AG08395 (cell line): ENCODE data around the gene NKAIN2.
"Not testable (repeated sequence)": the region's sequence is repeated elsewhere in the genome, so short reads cannot be mapped to it uniquely, and the experiment has no call there.

Experiments used
- DNase-seq: peaks from one replicate; pipeline ENCODE4 v3.0.0; 2012; ENCODE audit warnings: mixed read lengths, low spot score

NKAIN2 gene

DNA sequence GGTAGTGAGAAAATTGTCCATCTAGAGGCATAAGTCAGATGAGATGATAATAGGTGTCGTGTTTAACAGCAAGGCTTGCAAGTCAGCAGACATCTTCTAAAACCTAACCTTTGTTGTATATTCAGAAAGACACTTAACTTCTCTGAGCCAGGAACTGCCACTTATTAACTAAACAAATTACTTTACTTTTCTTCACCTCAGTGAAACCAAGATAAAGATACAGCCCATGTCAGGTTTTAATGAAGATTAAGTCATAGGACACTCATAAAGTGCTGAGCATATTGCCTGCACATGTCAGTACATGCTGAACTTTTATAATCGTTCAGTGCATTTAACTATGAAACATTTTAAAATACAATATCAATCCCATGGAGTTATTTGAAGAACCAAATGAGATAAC is 286.8 kb downstream of the NKAIN2 start:
- DNase-seq = no peak

DNA sequence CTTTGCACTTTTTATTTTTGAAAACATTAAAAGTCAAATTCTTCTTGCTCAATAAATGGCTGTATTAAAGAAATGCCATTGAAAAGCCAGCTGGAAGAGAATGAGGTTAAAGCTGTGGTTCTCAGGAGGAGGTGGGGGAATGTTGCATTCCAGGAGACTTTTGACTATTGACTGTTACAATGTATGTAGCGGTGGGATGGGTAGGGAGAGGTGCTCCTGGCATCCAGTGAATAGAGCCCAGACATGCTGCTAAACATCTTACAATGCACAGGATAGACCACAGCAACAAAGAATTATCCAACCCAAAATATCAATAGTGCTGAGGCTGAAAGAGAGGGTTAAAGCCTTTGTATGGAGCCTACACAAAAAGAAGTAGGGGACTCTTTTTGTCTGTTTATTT is 295.9 kb downstream of the NKAIN2 start:
- no peak for DNase-seq

DNA sequence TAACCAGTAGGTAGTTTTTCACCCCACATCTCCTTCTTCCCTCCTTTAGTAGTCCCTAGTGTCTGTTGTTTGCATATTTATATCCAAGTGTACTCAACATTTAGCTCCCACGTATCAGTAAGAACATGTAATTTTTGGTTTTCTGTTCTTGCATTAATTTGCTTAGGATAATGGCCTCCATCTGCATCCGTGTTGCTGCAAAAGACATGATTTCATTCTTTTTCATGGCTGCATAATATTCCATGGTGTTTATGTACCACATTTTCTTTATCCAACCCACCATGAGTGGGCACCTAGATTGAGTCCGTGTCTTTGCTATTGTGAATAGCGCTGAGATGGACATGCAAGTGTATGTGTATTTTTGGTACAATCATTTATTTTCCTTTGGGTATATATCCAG is 306.8 kb downstream of the NKAIN2 start:
- DNase-seq = no peak

DNA sequence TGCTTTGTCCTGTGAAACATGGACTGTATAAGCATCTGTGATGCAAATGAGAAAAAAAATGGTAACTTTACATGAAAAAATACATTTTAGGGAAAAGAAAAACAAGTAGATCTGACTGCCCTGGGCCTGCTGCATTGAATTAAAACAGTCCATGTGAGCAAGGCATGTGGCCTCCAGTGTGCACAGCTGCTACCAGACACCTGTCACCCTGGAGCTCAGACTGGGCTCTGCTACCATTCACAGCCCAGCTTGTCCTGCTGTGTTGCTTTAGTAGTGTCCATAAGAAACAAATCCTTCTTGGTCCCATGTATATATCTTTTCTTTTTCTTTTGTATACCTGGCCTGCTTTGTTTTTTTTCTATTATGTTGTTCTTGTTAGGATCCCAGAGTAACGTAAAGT is 315.9 kb downstream of the NKAIN2 start:
- DNase-seq = no peak

DNA sequence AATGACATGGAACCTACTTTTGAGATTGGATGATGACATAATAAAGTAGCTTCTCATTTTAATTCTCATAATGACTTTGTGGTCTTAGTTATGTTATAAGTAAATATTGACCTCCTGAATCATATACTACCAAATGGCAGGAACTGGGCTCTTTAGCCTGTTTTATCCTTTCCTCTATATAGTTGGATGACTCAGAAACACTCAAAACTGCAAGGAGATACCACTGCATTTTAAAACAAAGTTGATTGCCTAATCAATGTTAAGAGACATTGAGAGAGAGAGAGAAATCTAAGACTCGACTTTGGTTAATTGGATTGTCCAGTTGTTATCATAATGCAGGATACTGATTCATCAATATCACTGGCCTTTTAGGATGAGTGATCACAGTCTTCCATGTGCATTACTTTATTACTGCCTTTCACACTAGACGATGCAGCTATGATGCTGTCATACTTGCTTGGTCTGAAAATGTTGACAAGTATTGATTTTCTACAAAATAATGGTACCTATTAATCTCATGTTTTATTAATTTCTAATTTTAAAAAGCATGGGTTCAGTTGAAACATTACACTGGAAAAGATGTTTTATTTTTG is 320.0 kb downstream of the NKAIN2 start:
- no peak for DNase-seq

DNA sequence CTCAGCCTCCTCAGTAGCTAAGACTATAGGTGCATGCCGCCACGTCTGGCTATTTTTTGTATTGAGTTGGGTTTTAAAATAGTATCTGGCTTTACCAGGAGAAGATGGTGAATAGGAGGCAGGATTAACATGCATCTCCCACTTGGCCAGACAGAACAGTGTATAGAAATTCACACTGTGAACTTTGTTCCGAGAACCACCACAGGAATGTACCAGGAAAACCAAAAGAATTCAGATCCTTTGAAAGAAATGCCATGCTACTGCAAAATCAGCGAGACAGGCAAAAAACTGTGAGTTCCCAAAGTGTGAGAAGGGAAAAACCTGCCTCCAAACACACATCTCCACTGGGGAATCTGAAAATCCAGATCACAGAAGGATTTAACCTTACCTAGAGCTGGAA is 327.6 kb downstream of the NKAIN2 start:
- DNase-seq = no peak

DNA sequence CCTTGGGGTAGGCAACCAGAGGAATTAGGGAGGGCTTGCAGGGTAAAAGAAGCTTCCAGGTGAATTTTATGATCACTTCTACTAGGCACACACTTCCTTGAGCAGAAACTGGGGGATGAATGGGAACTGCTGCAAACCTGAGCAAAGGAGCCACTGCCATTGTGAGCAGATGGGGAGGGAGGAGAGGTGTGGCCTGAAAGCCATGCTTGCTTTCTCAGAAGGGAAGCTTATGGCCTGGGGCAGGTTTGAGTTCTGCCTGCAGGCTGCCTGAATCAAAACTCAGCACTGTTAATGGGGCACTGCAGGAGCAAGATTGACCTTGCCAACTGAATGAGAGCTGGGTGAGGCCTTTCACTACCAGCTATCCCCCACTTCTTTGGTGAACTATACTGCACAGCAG is 328.1 kb downstream of the NKAIN2 start:
- DNase-seq = no peak

DNA sequence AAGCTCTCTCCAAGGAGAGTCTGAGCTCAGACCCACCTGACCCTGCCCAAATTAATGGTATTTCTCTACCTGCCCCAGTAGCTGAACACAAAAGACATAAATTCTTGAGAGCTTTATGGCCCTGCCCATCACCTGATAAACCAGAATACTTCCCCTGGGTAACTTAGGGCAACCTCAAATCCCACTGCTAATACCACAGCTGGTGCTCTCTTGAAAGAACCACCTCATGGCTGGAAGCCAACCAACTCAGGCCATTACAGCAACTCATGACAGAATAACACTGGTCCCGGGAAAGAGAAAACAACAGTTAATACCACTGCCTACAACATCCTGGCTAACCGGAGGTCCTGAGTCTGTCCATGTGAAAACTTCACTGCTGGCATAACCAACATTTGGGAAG is 328.6 kb downstream of the NKAIN2 start:
- DNase-seq = no peak

DNA sequence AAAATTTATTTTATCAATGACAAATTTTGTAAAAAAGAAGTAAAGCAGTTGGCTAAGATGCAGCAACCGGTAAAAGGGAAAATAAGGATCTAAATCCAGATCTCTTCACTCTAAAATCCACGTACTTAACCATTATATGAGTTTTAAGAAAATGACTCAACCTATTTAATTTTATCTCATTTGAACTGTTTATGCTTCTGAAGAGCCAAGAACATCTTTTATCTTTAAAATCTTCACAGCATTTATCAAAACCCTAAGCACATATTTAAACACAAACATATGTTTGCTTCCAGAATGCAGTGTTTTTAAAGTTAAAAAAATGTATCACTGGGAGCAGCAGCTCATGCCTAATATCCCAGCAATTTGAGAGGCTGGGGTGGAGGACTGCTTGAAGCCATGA is 339.2 kb downstream of the NKAIN2 start:
- no peak for DNase-seq

DNA sequence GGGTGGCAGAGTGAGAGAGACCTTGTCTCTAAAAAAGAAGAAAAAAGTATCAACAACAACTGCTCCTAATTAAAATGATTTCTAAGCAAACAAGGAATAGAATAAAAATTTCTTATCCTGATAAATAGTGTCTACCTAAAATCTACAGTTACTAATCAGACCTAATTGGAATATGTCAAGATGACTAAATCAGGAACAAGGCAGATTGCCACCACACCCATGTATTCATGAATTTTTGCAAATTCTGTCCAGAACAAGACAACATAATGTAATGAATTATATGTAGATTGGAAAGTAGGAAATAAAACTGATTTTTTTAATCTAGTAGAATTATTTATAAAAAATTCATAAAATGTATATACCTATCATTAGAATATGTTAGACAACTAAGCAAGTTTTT is 339.8 kb downstream of the NKAIN2 start:
- DNase-seq = no peak

DNA sequence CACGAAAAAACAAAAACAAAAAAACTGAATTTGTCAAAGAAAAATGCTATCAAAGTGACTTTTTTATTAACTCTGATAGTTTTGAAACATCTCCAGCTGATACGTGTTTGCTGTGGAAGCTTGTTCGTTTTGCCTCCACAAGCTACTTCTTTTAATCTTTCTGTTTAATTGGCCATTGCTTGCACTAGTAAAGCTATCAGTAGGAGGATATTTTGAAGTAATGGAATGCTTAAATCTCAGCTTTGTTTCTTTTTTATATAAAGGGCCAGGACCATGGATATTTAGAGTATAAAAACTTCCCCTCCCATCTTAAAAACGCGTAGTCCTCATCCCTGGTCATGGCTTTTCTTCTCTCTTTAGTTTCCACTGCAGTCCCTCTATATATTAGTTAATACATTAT is 344.0 kb downstream of the NKAIN2 start:
- DNase-seq = no peak

DNA sequence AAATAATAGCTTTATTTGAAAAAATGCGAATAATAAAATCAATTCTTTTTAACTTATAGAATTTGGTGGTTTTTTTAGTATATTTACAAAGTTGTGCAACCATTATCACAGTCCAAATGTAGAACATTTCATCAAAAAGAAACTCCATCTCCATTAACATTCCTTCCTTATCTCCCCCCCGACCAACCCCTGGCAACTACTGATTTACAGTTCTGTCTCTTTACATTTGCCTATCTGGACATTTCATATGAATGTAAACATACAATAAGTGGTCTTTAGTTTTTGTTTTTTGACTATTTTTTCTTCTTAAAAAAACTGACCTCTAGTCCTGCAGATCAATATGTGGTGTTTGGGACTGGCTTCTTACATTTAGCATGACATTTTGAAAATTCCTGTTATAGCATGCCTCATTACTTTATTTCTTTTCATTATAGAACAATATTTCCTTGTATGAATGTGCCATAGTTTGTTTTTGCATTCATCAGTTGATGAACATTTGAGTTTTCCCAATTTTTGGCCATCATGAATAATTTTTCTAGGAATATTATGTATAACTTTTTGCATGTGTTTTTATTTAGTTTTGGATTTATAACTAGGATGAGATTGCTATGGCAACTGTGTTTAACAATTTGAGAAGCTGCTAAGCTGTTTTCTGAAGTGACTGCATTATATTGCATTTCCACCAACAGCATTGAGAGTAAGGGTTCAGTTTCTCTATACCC is 344.7 kb downstream of the NKAIN2 start:
- no peak for DNase-seq

DNA sequence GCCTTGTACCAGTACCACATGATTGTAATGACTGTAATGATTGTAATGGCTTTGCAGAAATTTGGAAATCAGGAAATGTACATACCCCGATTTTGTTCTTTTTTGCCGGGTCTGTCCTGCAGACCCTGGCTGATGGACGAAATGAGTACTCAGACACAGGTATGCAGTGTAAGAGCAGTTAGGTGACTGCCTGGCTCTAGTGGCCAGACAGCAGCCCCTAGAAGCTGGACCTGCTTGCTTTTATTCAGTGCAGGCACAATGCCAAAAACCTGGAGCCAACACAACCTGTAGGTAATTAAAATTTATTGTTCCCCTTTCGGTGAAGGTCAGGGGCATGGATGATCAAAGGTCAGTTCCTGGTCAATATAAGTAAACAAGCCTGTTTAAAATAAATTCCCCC is 346.0 kb downstream of the NKAIN2 start:
- DNase-seq = no peak

DNA sequence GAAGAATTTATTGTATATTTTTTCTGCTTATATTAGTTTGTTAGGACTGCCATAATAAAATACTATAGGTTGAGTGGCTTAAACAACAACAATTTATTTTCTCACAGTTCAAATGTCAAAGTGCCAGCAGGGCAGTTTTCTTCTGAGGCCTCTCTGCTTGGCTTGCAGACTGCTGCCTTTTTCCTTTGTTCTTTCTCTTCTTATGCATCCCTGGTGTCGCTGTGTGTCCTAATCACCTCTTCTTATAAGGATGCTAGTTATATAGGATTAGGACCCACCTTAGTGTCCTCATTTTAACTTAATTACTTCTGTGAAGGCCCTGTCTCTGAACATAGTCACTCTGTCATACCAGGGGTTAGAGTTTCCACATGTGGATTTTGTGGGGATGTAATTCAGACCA is 354.4 kb downstream of the NKAIN2 start:
- no peak for DNase-seq

DNA sequence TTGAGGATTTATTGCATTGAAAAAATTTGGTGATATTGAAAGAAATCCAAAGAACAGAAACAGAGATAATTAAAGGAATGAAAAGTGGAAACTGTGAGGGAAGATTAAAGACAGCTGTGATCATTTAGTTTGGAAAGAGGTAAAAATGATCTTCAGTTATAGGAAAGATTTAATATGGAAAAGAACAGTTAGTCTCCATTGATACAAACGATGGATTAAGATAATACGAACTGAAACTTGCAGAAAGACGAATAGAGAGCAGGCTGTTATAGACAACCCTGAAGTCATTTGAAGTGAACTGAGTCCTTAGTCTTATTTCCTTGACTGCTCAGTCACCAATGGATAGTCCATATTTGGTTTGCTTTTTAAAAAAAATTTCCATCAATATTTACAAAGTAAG is 360.0 kb downstream of the NKAIN2 start:
- no peak for DNase-seq

DNA sequence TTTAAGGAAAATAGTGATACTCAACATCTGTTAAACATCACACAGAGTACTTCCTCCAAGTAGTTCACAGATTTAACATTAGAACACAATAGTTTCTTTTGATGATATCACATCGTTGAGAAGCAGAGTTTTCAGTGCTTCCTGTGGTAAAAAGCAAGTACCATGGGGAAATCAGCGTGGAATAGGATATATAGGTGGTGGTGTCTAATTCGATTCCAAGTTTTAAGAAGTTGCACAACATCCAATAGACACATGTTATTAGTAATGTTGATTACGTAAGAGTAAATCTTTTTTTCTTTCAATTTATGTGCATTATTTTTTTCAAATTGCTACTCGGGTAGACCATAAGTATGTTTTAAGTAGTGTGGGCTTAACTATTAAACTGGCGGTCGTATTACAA is 360.7 kb downstream of the NKAIN2 start:
- DNase-seq = no peak

DNA sequence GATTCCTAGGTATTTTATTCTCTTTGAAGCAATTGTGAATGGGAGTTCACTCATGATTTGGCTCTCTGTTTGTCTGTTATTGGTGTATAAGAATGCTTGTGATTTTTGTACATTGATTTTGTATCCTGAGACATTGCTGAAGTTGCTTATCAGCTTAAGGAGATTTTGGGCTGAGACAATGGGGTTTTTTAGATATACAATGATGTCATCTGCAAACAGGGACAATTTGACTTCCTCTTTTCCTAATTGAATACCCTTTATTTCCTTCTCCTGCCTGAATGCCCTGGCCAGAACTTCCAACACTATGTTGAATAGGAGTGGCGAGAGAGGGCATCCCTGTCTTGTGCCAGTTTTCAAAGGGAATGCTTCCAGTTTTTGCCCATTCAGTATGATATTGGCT is 363.6 kb downstream of the NKAIN2 start:
- DNase-seq = not testable (repeated sequence)

DNA sequence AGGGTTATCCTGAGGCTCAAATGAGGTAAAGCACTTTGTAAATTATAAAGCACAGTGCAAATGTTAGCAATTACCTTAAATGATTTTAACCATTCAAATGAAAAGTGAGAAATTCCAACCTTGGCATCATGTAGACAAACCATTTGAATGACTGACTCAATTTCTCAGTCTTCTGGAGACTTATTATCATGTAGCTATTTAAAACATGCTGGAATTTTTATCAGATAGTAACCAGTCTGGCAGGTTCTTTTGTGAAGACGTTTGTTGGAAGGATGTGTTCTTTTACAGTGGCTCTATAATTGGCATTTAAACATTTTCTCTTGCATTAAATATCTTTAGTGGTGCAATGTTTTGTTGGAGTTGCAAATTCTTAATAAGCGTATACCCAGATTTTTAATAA is 386.6 kb downstream of the NKAIN2 start:
- DNase-seq = no peak

DNA sequence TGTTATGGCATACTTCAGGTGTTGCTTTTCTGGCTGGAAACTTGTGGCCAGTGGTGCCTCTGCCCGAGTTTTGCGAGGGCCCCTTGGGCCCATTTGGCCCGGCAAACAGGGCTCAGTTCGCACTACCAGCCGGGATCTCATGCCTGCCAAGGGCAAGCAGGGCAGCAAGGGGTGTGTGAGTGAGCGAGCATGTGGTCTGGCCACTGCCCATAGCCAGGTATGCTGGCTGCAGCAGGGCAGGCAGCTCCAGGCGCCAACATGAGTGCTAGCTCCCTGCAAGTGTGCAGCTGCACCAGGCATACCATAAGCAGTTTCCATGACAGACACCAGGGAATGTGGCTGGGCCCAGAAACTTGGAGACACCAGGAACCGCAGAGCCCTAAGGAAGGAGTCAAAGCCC is 389.5 kb downstream of the NKAIN2 start:
- DNase-seq = no peak

DNA sequence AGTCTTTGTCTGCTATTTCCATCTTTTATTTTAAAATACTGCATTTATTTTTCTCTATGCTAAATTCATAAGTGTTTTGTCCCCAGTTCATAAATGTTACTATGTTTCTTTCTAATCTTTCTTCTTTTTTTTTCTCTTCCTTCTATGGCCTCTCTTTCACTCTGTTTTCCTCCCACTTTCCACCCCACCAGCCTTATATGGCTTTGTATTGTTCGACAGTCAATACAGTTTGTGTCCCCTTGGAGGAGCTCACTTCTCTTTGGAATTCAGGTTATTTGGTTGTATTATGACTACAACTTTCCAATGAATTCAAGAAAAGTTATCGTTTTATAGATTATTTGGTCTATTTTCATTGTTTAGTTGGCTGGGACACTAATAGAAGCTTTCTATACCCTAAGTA is 393.5 kb downstream of the NKAIN2 start:
- DNase-seq = no peak

DNA sequence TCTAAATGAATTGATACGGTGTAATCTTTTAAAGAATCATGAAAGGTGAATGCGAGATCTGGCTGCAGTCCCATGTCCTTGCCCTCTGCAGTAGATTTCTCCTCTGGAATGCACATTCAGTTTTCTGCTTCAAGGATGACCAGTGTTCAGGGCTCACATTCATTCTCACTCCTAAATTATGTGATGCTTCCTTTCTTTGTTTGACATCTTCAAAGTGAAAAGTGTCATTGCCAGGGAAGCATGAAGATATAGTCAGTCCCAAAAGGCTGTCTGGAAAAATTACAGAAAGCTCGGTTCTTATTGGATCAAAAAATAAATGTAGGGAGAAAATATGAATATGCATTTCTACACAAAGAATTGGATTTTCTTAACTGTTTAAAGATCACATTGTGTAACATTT is 395.6 kb downstream of the NKAIN2 start:
- no peak for DNase-seq

DNA sequence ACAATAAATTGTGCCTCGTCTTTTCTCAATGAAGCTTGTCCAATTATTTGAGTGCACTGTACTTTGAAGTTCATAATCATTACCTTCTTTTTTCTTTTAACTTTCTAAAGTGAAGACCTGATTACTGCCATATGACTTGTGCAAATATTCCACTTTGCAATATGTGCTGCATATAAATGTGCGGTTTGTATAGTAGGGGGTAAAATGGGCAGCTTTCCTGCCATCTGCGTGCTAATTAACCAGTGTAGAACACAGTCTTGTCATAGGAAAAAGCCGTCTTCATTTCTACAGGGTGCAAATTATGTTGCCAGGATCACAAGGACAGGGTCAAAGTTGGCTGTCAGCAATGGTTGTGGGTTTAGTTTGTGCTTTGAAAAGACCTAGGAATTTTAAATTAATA is 397.0 kb downstream of the NKAIN2 start:
- no peak for DNase-seq

DNA sequence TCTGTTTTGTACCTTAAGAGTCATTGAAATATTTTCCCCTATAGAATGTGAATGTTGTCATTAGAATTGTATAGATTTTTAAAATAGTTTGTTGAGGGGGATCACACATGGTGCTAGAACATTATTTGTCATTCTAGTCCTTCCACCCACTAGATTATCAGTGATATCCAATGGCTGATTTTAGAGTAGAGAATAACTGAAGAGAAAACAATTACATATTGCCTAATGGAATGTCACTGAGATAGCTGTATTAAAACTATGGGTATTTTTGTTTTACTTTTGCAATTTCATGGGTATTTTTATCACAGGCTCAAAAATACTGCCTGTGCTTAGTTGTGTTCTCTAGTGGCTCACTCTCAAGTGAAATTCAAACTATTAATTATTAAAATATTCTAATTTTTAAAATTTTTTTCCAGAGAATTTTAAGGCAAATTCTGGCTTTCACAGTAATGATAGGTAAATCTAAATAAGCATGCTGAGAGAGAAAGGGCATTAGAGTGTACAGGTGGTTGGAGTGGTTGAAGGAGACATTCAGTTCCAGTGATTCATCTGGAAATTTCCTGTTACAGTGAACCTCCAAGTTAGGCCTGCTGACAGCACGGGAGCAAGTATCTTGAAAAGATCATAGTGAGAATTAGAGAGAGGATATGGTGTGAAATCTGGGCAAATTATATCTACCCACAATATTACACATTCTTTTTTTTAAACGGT is 399.6 kb downstream of the NKAIN2 start:
- DNase-seq = no peak

DNA sequence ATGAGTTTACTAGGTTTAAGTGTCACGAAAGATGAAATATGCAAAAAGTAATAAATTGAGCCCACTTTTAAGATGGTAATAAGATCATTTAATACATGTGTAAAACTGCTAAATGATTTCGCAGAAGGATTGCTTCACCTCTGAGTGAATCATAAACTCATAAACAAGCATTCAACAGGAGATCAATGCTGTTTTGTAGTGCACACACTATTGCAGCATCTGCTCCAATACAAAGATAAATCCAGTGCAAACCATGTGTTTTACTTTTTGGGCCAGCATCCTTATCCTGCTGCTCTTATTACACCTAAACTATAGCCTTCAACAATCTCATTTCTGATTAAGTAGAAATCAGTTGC is 400.1 kb downstream of the NKAIN2 start:
- DNase-seq = no peak
